ENCODE data around the gene BCCIP. TPM values are rescaled to one million over a fixed set of nuclear protein-coding genes. Genes with fewer than 3 reads are reported as not detected.

BCCIP gene
- total RNA-seq, 1 donor from 2014 or later, result 68.1 TPM

DNA sequence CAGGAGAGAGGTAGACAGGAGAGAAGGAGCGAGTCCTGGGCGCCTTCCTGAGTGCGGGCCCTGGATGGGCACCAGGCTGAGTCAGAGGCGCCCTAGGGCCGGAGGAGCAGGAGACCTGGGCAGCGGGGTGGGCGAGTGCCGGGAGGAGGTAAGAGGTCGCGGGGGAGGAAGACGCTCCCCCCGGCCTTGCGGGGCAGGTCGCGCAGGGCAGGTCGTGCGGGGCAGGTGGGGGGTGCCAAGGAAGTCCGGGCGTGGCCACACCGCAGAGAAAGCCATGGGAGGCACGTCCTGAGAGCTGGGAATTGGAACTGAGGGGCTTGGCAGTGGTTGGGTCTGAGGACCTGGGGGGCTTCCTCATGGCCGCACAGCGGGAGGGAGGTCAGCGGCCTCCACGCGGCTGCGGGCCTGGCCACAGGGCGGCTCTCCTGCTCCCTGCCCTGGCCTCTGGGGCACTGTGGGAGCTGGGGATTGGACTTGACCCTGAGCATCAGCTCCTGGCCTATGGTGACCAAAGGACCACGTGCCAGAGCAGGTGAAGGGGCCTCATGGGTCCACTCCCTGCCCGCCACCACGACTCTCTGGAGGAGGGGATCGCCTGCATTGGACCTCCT, 48.7 kb upstream of the BCCIP start:
- H3K4me2 ChIP-seq (ENCODE audit: low read length), result no peak overlapping the region
- H3K9me3 ChIP-seq (ENCODE audit: insufficient read depth, low read depth, low read length), result no peaks in the 10 kb centered on the region
- no peaks in the 10 kb centered on the region for H3K36me3 ChIP-seq (ENCODE audit: insufficient read depth, low read length)
- no peak for DNase-seq (ENCODE audit: low read depth)
- H3K4me3 ChIP-seq (ENCODE audit: insufficient read depth, low read depth, low read length), result no peak overlapping the region
- no peaks in the 10 kb centered on the region for H4K20me1 ChIP-seq (ENCODE audit: insufficient read depth, low read length)
- no peak overlapping the region for H2AFZ ChIP-seq (ENCODE audit: low read depth, low read length)
- no peaks in the 10 kb centered on the region for H3K4me1 Mint-ChIP-seq (ENCODE audit: low read depth, unreplicated experiment)
- no peaks in the 10 kb centered on the region for H3K4me1 ChIP-seq (ENCODE audit: insufficient read depth, low read length)
- no peaks in the 10 kb centered on the region for H3K79me2 ChIP-seq (ENCODE audit: insufficient read depth, low read length)
- H3K27ac Mint-ChIP-seq (ENCODE audit: unreplicated experiment), result no peak overlapping the region
- H3K27me3 ChIP-seq (ENCODE audit: insufficient read depth, low read length), result no peaks in the 10 kb centered on the region
- H3K27me3 Mint-ChIP-seq (ENCODE audit: low read depth, unreplicated experiment), result peaks cover 35% of the 10 kb centered on the region
- peaks cover 17% of the 10 kb centered on the region for H3K9me3 Mint-ChIP-seq (ENCODE audit: unreplicated experiment)
- FAIRE-seq, result no peak
- no peak overlapping the region for H3K4me3 Mint-ChIP-seq (ENCODE audit: unreplicated experiment)
- no peak overlapping the region for H3K27ac ChIP-seq (ENCODE audit: low read depth, low read length)
- TF ChIP-seq, protein P1, sequence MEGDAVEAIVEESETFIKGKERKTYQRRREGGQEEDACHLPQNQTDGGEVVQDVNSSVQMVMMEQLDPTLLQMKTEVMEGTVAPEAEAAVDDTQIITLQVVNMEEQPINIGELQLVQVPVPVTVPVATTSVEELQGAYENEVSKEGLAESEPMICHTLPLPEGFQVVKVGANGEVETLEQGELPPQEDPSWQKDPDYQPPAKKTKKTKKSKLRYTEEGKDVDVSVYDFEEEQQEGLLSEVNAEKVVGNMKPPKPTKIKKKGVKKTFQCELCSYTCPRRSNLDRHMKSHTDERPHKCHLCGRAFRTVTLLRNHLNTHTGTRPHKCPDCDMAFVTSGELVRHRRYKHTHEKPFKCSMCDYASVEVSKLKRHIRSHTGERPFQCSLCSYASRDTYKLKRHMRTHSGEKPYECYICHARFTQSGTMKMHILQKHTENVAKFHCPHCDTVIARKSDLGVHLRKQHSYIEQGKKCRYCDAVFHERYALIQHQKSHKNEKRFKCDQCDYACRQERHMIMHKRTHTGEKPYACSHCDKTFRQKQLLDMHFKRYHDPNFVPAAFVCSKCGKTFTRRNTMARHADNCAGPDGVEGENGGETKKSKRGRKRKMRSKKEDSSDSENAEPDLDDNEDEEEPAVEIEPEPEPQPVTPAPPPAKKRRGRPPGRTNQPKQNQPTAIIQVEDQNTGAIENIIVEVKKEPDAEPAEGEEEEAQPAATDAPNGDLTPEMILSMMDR (IDR thresholded peaks at IDR 0.05; ENCODE audit: insufficient read depth, low read depth, low read length), result no peak
- no peak for TF ChIP-seq EZH2 (IDR thresholded peaks at IDR 0.05; ENCODE audit: insufficient read depth, low read length)
- H3K36me3 Mint-ChIP-seq (ENCODE audit: low read depth, unreplicated experiment), result peaks cover 7% of the 10 kb centered on the region
- H3K9ac ChIP-seq (ENCODE audit: low read length), result no peak overlapping the region

- H3K4me3 Mint-ChIP-seq (ENCODE audit: unreplicated experiment), result no peak within 1 kb of the TSS
- DNase-seq (ENCODE audit: low read depth), result no peak
- Histone ChIP-seq H3K36me3 (ENCODE audit: insufficient read depth, low read length) (no peaks in the 10 kb centered on the region), H3K9me3 (ENCODE audit: insufficient read depth, low read depth, low read length) (no peaks in the 10 kb centered on the region), H3K4me2 (ENCODE audit: low read length) (no peak within 1 kb of the TSS), H3K9ac (ENCODE audit: low read length) (no peak within 1 kb of the TSS), H4K20me1 (ENCODE audit: insufficient read depth, low read length) (no peaks in the 10 kb centered on the region), H3K4me3 (ENCODE audit: insufficient read depth, low read depth, low read length) (no peak within 1 kb of the TSS), H3K27ac (ENCODE audit: low read depth, low read length) (no peak within 1 kb of the TSS), H2AFZ (ENCODE audit: low read depth, low read length) (no peak within 1 kb of the TSS), H3K27me3 (ENCODE audit: insufficient read depth, low read length) (no peaks in the 10 kb centered on the region), H3K79me2 (ENCODE audit: insufficient read depth, low read length) (no peaks in the 10 kb centered on the region), H3K4me1 (ENCODE audit: insufficient read depth, low read length) (no peaks in the 10 kb centered on the region)
- H3K4me1 Mint-ChIP-seq (ENCODE audit: low read depth, unreplicated experiment), result no peaks in the 10 kb centered on the region
- peaks cover 17% of the 10 kb centered on the region for H3K9me3 Mint-ChIP-seq (ENCODE audit: unreplicated experiment)
- peaks cover 35% of the 10 kb centered on the region for H3K27me3 Mint-ChIP-seq (ENCODE audit: low read depth, unreplicated experiment)
- FAIRE-seq, result no peak
- peaks cover 4% of the 10 kb centered on the region for H3K36me3 Mint-ChIP-seq (ENCODE audit: low read depth, unreplicated experiment)
- H3K27ac Mint-ChIP-seq (ENCODE audit: unreplicated experiment), result no peak within 1 kb of the TSS
- TF ChIP-seq, protein P1 (IDR thresholded peaks at IDR 0.05; ENCODE audit: insufficient read depth, low read depth, low read length), result no peak
- no peak for TF ChIP-seq EZH2 (IDR thresholded peaks at IDR 0.05; ENCODE audit: insufficient read depth, low read length)
These were observed 47.7 kb upstream of the BCCIP start, which contains the start of gene MMP21 for GRCh38 chr10:125775491-125776106. TSS of gene MMP21 (minus strand) at chr10:125775821. CDS start at chr10:125775821, 0 bp downstream.

DNA sequence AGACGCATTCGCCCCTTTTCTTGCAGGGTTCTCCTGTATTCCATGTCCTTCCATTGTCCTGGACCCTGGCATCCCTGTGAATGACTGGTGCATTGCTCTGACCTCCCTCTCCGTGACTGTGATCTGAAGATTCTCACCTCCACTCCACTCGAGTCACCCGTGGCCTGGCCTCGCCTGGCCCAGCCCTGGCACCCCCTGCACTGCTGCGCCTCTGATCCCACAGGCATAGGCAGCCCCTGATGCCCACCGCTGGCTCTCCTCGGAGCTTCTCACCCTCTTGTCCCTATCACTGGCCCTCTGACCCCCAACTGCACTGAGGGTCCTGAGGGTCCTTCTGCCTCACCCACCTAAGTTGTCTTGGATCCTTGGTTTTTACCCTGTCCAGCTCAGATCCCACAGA, 45.5 kb upstream of the BCCIP start:
- FAIRE-seq (no peak), DNase-seq (ENCODE audit: low read depth) (no peak)
- Histone ChIP-seq H4K20me1 (ENCODE audit: insufficient read depth, low read length) (no peaks in the 10 kb centered on the region), H3K27ac (ENCODE audit: low read depth, low read length) (no peak overlapping the region), H3K36me3 (ENCODE audit: insufficient read depth, low read length) (no peaks in the 10 kb centered on the region), H3K9ac (ENCODE audit: low read length) (no peak overlapping the region), H2AFZ (ENCODE audit: low read depth, low read length) (no peak overlapping the region), H3K79me2 (ENCODE audit: insufficient read depth, low read length) (no peaks in the 10 kb centered on the region), H3K4me1 (ENCODE audit: insufficient read depth, low read length) (no peaks in the 10 kb centered on the region), H3K4me2 (ENCODE audit: low read length) (no peak overlapping the region), H3K27me3 (ENCODE audit: insufficient read depth, low read length) (no peaks in the 10 kb centered on the region), H3K4me3 (ENCODE audit: insufficient read depth, low read depth, low read length) (no peak overlapping the region), H3K9me3 (ENCODE audit: insufficient read depth, low read depth, low read length) (no peaks in the 10 kb centered on the region)
- H3K4me1 Mint-ChIP-seq (ENCODE audit: low read depth, unreplicated experiment), result peaks cover 8% of the 10 kb centered on the region
- TF ChIP-seq, protein P1 (IDR thresholded peaks at IDR 0.05; ENCODE audit: insufficient read depth, low read depth, low read length), result no peak
- TF ChIP-seq EZH2 (IDR thresholded peaks at IDR 0.05; ENCODE audit: insufficient read depth, low read length), result no peak
- no peak overlapping the region for H3K4me3 Mint-ChIP-seq (ENCODE audit: unreplicated experiment)
- H3K36me3 Mint-ChIP-seq (ENCODE audit: low read depth, unreplicated experiment), result peaks cover 6% of the 10 kb centered on the region
- H3K27ac Mint-ChIP-seq (ENCODE audit: unreplicated experiment), result no peak overlapping the region
- peaks cover 35% of the 10 kb centered on the region for H3K27me3 Mint-ChIP-seq (ENCODE audit: low read depth, unreplicated experiment)
- peaks cover 17% of the 10 kb centered on the region for H3K9me3 Mint-ChIP-seq (ENCODE audit: unreplicated experiment)

Data from astrocyte (in vitro differentiated cells and primary cell).